OCI-LY1 (cell line): ENCODE data around the gene STRBP.

Source experiments
- H2AFZ ChIP-seq: fragments of 200-600 bp; sonication (generic), shearing (Covaris generic); 2 replicates; pipeline ENCODE4 v1.6.0; 2014; ENCODE audit warnings: antibody characterized with exemption, mild to moderate bottlenecking, low read length
- H3F3A ChIP-seq: fragments of 200-600 bp; sonication (generic), shearing (Covaris generic); 2 replicates; pipeline ENCODE4 v1.6.0; 2014; ENCODE audit warnings: mild to moderate bottlenecking, antibody characterized with exemption, low read length, moderate library complexity; ENCODE audit not compliant: insufficient read depth
- H3K27ac ChIP-seq: fragments of 200-600 bp; sonication (generic); 2 replicates; pipeline ENCODE4 v1.5.1; 2014; ENCODE audit warnings: low read length, mixed run types, mild to moderate bottlenecking, low read depth; ENCODE audit not compliant: poor library complexity, severe bottlenecking
- H3K27me3 ChIP-seq: fragments of 200-600 bp; sonication (generic); 2 replicates; pipeline ENCODE4 v1.6.0; 2014; ENCODE audit warnings: antibody characterized with exemption, mild to moderate bottlenecking, low read length, moderate library complexity; ENCODE audit not compliant: insufficient read depth
- H3K36me3 ChIP-seq: fragments of 200-600 bp; sonication (generic); 2 replicates; pipeline ENCODE4 v1.6.1; 2014; ENCODE audit warnings: mild to moderate bottlenecking, antibody characterized with exemption, low read length, moderate library complexity, mixed read lengths; ENCODE audit not compliant: insufficient read depth
- H3K4me1 ChIP-seq: fragments of 200-600 bp; sonication (generic); 2 replicates; pipeline ENCODE4 v1.5.1; 2014; ENCODE audit warnings: mild to moderate bottlenecking, low read length, moderate library complexity; ENCODE audit not compliant: insufficient read depth, severe bottlenecking
- H3K4me2 ChIP-seq: fragments of 200-600 bp; sonication (generic), shearing (Covaris generic); 2 replicates; pipeline ENCODE4 v1.6.1; 2014; ENCODE audit warnings: low read length
- H3K4me3 ChIP-seq: fragments of 200-600 bp; sonication (generic); 2 replicates; pipeline ENCODE4 v1.5.1; 2014; ENCODE audit warnings: low read length, low read depth, mild to moderate bottlenecking, mixed read lengths; ENCODE audit not compliant: poor library complexity, severe bottlenecking
- H3K79me2 ChIP-seq: fragments of 200-600 bp; shearing (Covaris generic); 2 replicates; pipeline ENCODE4 v1.6.1; 2016; ENCODE audit warnings: mixed run types, low read length, mixed read lengths; ENCODE audit not compliant: insufficient read depth
- H3K9ac ChIP-seq: fragments of 200-600 bp; sonication (generic), shearing (Covaris generic); 2 replicates; pipeline ENCODE4 v1.6.1; 2014; ENCODE audit warnings: mild to moderate bottlenecking, low read length, mixed read lengths
- H3K9me2 ChIP-seq: fragments of 200-600 bp; sonication (generic), shearing (Covaris generic); 2 replicates; pipeline ENCODE4 v1.6.1; 2014; ENCODE audit warnings: low read depth, mild to moderate bottlenecking, low read length, mixed read lengths
- H3K9me3 ChIP-seq: fragments of 200-600 bp; shearing (Covaris generic); 2 replicates; pipeline ENCODE4 v1.6.1; 2014; ENCODE audit warnings: low read length, mixed read lengths
- H4K20me1 ChIP-seq: fragments of 200-600 bp; sonication (generic), shearing (Covaris generic); 2 replicates; pipeline ENCODE4 v1.6.0; 2016; ENCODE audit warnings: mild to moderate bottlenecking, low read length; ENCODE audit not compliant: insufficient read depth
- CTCF ChIP-seq: fragments of 200-600 bp; sonication (generic), shearing (Covaris generic); IDR thresholded peaks from 2 replicates; pipeline ENCODE4 v1.5.1; 2017; ENCODE audit warnings: mild to moderate bottlenecking, antibody characterized with exemption, low read length, moderate library complexity, mixed read lengths
- EZH2 ChIP-seq: fragments of 200-600 bp; sonication (generic), shearing (Covaris generic); IDR thresholded peaks from 2 replicates; pipeline ENCODE4 v1.8.0; 2017; ENCODE audit warnings: borderline replicate concordance, mixed run types, mild to moderate bottlenecking, antibody characterized with exemption, low read length, moderate library complexity, mixed read lengths

The STRBP gene

GRCh38 chr9:123299558-123300126, 31.3 kb upstream of the STRBP start:
- Histone ChIP-seq H2AFZ (no peak overlapping the region), H3K4me2 (no peak overlapping the region), H3K36me3 (no peaks in the 10 kb centered on the region), H3K9me3 (no peaks in the 10 kb centered on the region), H3K27me3 (no peaks in the 10 kb centered on the region), H3K4me1 (peaks cover 11% of the 10 kb centered on the region), H3F3A (no peaks in the 10 kb centered on the region), H4K20me1 (no peaks in the 10 kb centered on the region), H3K9me2 (no peaks in the 10 kb centered on the region), H3K4me3 (no peak overlapping the region), H3K9ac (no peak overlapping the region), H3K27ac (no peak overlapping the region), H3K79me2 (no peaks in the 10 kb centered on the region)
- TF ChIP-seq CTCF (no peak), EZH2 (no peak)

GRCh38 chr9:123296174-123296573, 27.8 kb upstream of the STRBP start:
- Histone ChIP-seq H3K4me2 (no peak overlapping the region), H3K36me3 (no peaks in the 10 kb centered on the region), H3K9me3 (no peaks in the 10 kb centered on the region), H3K27me3 (no peaks in the 10 kb centered on the region), H3K79me2 (no peaks in the 10 kb centered on the region), H3K4me3 (no peak overlapping the region), H3K9ac (no peak overlapping the region), H4K20me1 (no peaks in the 10 kb centered on the region), H3K27ac (no peak overlapping the region), H2AFZ (no peak overlapping the region), H3K9me2 (no peaks in the 10 kb centered on the region), H3F3A (no peaks in the 10 kb centered on the region), H3K4me1 (no peaks in the 10 kb centered on the region)
- no peak for TF ChIP-seq EZH2
- TF ChIP-seq CTCF: no peak

GRCh38 chr9:123291736-123292135, 23.4 kb upstream of the STRBP start:
- Histone ChIP-seq H3K36me3 (no peaks in the 10 kb centered on the region; the same call in 1 of the 2 replicates), H3K79me2 (no peaks in the 10 kb centered on the region), H2AFZ (no peak overlapping the region), H3K4me3 (no peak overlapping the region), H3K9me3 (no peaks in the 10 kb centered on the region), H3K9ac (no peak overlapping the region), H3K27ac (no peak overlapping the region), H4K20me1 (no peaks in the 10 kb centered on the region), H3F3A (no peaks in the 10 kb centered on the region; the same call in 1 of the 2 replicates), H3K4me2 (no peak overlapping the region), H3K4me1 (no peaks in the 10 kb centered on the region), H3K9me2 (no peaks in the 10 kb centered on the region), H3K27me3 (no peaks in the 10 kb centered on the region)
- TF ChIP-seq CTCF: no peak
